IMR-90 (cell line): ENCODE data around the gene ST3GAL5. TPM values are rescaled to one million over a fixed set of nuclear protein-coding genes. Genes with fewer than 3 reads are reported as not detected.
A peak's percentile ranks its signal among the peaks of the same experiment; 100 is the strongest.

Experiments
- ATAC-seq: fragments of 200-7000 bp; cut with Tn5 transposase; 2 replicates; pipeline ENCODE4 v1.9.1; 2020; ENCODE audit warnings: low read depth, mild to moderate bottlenecking, moderate library complexity
- BruUV-seq: library from RNA; stranded (reverse); fragments of 400-500 nt; replicated peaks from 2 replicates; lab custom pipeline; 2021; lab: Mats Ljungman, UMichigan
- CTCF ChIA-PET: fragments of 300-600 bp; formaldehyde crosslinking; extraction: SDS; loops from one replicate; lab custom pipeline; 2021; ENCODE audit warnings: antibody characterized with exemption; lab: Yijun Ruan, JAX
- POLR2A ChIA-PET: fragments of 300-600 bp; sonication (Branson Sonifier 250); formaldehyde crosslinking; loops from one replicate; lab custom pipeline; 2022; ENCODE audit warnings: antibody characterized with exemption; ENCODE audit not compliant: unreplicated experiment; lab: Charles Lee
- DNase-seq: peaks from one replicate; pipeline ENCODE4 v3.0.0; 2013
- H2AFZ ChIP-seq: replicated peaks from 2 replicates; pipeline ENCODE3; 2013; ENCODE audit warnings: low read length, mild to moderate bottlenecking; ENCODE audit not compliant: poor library complexity
- H2AK5ac ChIP-seq: 2 replicates; pipeline ENCODE4 v1.6.1; 2013; ENCODE audit warnings: low read depth, low read length, inconsistent platforms
- H2AK9ac ChIP-seq: replicated peaks from 2 replicates; pipeline ENCODE3; 2013; ENCODE audit warnings: mild to moderate bottlenecking, low read depth, low read length, moderate library complexity; ENCODE audit not compliant: poor library complexity
- H2BK120ac ChIP-seq: 2 replicates; pipeline ENCODE4 v1.6.1; 2013; ENCODE audit warnings: low read depth, low read length, inconsistent platforms
- H2BK15ac ChIP-seq: 3 replicates; pipeline ENCODE4 v1.6.1; 2013; ENCODE audit warnings: low read depth, low read length, inconsistent platforms
- H2BK20ac ChIP-seq: 2 replicates; pipeline ENCODE4 v1.6.1; 2013; ENCODE audit warnings: low read depth, mild to moderate bottlenecking, inconsistent platforms, low read length, moderate library complexity
- H2BK5ac ChIP-seq: 2 replicates; pipeline ENCODE4 v1.6.1; 2013; ENCODE audit warnings: mild to moderate bottlenecking, low read depth, low read length, inconsistent platforms; ENCODE audit not compliant: poor library complexity, severe bottlenecking
- H3K14ac ChIP-seq: replicated peaks from 2 replicates; pipeline ENCODE4 v1.6.1; 2013; ENCODE audit warnings: low read depth, low read length, inconsistent platforms
- H3K18ac ChIP-seq: 2 replicates; pipeline ENCODE4 v1.6.1; 2013; ENCODE audit warnings: low read depth, low read length, control low read depth
- H3K23ac ChIP-seq: 2 replicates; pipeline ENCODE4 v1.6.1; 2013; ENCODE audit warnings: low read depth, low read length, inconsistent platforms
- H3K27ac ChIP-seq: 2 replicates; pipeline ENCODE4 v1.5.1; 2013; ENCODE audit warnings: mild to moderate bottlenecking, control low read depth, low read length; ENCODE audit not compliant: insufficient read depth
- H3K27me3 ChIP-seq: 2 replicates; pipeline ENCODE4 v1.6.1; 2013; ENCODE audit warnings: low read length; ENCODE audit not compliant: control insufficient read depth, insufficient read depth
- H3K36me3 ChIP-seq: 2 replicates; pipeline ENCODE4 v1.6.1; 2013; ENCODE audit warnings: low read length, mixed read lengths; ENCODE audit not compliant: control insufficient read depth, insufficient read depth
- H3K4ac ChIP-seq: 2 replicates; pipeline ENCODE4 v1.6.1; 2013; ENCODE audit warnings: low read depth, low read length, inconsistent platforms
- H3K4me1 ChIP-seq: 2 replicates; pipeline ENCODE4 v1.6.1; 2013; ENCODE audit warnings: low read length, mixed read lengths; ENCODE audit not compliant: control insufficient read depth, insufficient read depth
- H3K4me2 ChIP-seq: 2 replicates; pipeline ENCODE4 v1.6.1; 2013; ENCODE audit warnings: low read depth, mild to moderate bottlenecking, control low read depth, low read length, moderate library complexity
- H3K4me3 ChIP-seq: 2 replicates; pipeline ENCODE4 v1.5.1; 2013; ENCODE audit warnings: low read depth, mild to moderate bottlenecking, control low read depth, low read length, moderate library complexity; ENCODE audit not compliant: insufficient read depth
- H3K56ac ChIP-seq: 2 replicates; pipeline ENCODE4 v1.6.1; 2013; ENCODE audit warnings: low read length, inconsistent platforms; ENCODE audit not compliant: insufficient read depth; ENCODE audit errors: extremely low read depth
- H3K79me1 ChIP-seq, 2 experiments: 2 replicates each; pipeline ENCODE4 v1.6.1; 2013; ENCODE audit warnings: low read length in 2 of 2, inconsistent platforms in 1 of 2, low read depth in 1 of 2
- H3K9ac ChIP-seq: 2 replicates; pipeline ENCODE4 v1.6.1; 2013; ENCODE audit warnings: low read depth, low read length, control low read depth
- H3K9me1 ChIP-seq: 2 replicates; pipeline ENCODE4 v1.6.1; 2013; ENCODE audit warnings: low read length, inconsistent platforms; ENCODE audit not compliant: insufficient read depth
- H3K9me3 ChIP-seq: 2 replicates; pipeline ENCODE4 v1.6.1; 2013; ENCODE audit warnings: low read length; ENCODE audit not compliant: control insufficient read depth, insufficient read depth
- H4K20me1 ChIP-seq: 2 replicates; pipeline ENCODE4 v1.6.1; 2013; ENCODE audit warnings: low read length, inconsistent platforms; ENCODE audit not compliant: insufficient read depth
- H4K5ac ChIP-seq: 2 replicates; pipeline ENCODE4 v1.6.1; 2013; ENCODE audit warnings: mild to moderate bottlenecking, low read depth, low read length, control low read depth
- H4K8ac ChIP-seq, 2 experiments: 2 replicates each; pipeline ENCODE4 v1.6.1; 2013; ENCODE audit warnings: low read depth in 2 of 2, low read length in 2 of 2, control low read depth in 1 of 2, inconsistent platforms in 1 of 2
- H4K91ac ChIP-seq: 2 replicates; pipeline ENCODE4 v1.6.1; 2013; ENCODE audit warnings: low read depth, low read length, inconsistent platforms; ENCODE audit not compliant: insufficient read depth
- FOS ChIP-seq: fragments of 150-350 bp; IDR thresholded peaks from 2 replicates; pipeline ENCODE4 v1.6.1; 2016; ENCODE audit warnings: low read depth, low read length
- MXI1 ChIP-seq: IDR thresholded peaks from 2 replicates; pipeline ENCODE4 v1.6.1; 2012; ENCODE audit warnings: low read depth, mild to moderate bottlenecking, low read length, moderate library complexity, borderline replicate concordance
- NFE2L2 ChIP-seq: fragments of 150-350 bp; IDR thresholded peaks from 2 replicates; pipeline ENCODE4 v1.6.1; 2016; ENCODE audit warnings: low read depth, mild to moderate bottlenecking, low read length
- RAD21 ChIP-seq: IDR thresholded peaks from 2 replicates; pipeline ENCODE4 v1.6.1; 2012; ENCODE audit warnings: low read length, improper control_type of control experiment
- RFX5 ChIP-seq: IDR thresholded peaks from 2 replicates; pipeline ENCODE4 v1.8.0; 2012; ENCODE audit warnings: low read depth, mild to moderate bottlenecking, low read length, moderate library complexity
- WGBS, 2 experiments: methylation state at CpG; one replicate each; pipeline versions ENCODE4 v1.1.5 to v1.1.7; 2013; ENCODE audit warnings: missing lambda C conversion rate in 2 of 2; ENCODE audit not compliant: insufficient read length in 1 of 2; ENCODE audit errors: extremely low coverage in 2 of 2; 5-methylcytosine and 5-hydroxymethylcytosine counted together
- dilution Hi-C: fragments of 300-500 bp; cut with HindIII; formaldehyde crosslinking; loops from one replicate; pipeline ENCODE4 v1.14.3; 2018; ENCODE audit warnings: low sequenced_read_pairs; ENCODE audit not compliant: unreplicated experiment
- in situ Hi-C: fragments of 300-500 bp; cut with MboI; formaldehyde crosslinking; loops from 3 replicates; pipeline ENCODE4 v1.14.3; 2019; ENCODE audit warnings: low sequenced_read_pairs, inconsistent platforms, mixed read lengths
- intact Hi-C: fragments of 100-400 bp; cut with micrococcal nuclease; formaldehyde crosslinking; loops from 2 replicates; pipeline ENCODE4 v1.10.0; 2022
- polyA plus RNA-seq, 3 experiments: library from polyadenylated mRNA; depleted of rRNA; stranded (reverse); fragments of >200 nt; gene quantifications; 2 replicates each; pipeline ENCODE4 v1.2.3, GENCODE V29; 2012; ENCODE audit warnings: low replicate concordance in 1 of 3
- total RNA-seq: library from RNA; depleted of rRNA; stranded (reverse); fragments of >200 nt; gene quantifications from 2 replicates; pipeline ENCODE4 v1.2.3, GENCODE V29; 2012
- TF ChIP-seq, protein P1 (sequence below): conservative IDR thresholded peaks from 2 replicates; pipeline ENCODE4 v1.5.1; 2012; ENCODE audit warnings: mild to moderate bottlenecking, low read depth, low read length, improper control_type of control experiment

The ST3GAL5 gene
- total and polyA plus RNA-seq, 2 of the 4 experiments (the other 2 are of a cell fraction), result 16.8 to 21.0 TPM

DNA sequence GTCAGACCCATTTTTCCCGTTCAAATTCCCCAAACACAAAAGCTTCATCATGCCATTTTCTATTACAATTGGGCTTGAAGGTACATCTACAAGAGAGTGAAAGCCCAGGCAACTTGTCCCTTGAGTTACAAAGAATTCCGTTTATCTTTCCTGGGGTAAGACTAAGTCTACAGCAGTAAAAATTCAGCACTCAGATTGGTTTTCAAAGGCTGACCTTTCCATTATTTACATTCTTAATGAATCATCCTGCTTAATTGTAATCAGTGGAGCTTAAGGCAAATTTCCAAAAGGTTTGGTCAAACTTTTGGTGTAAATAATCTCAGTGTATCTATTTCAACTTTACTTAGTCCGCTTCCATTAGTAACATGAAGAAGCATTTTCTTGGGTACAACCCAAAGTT, 33.4 kb upstream of the ST3GAL5 start:
- dilution Hi-C loops (no loop called here), in situ Hi-C loops (no loop called here), intact Hi-C loops (loop anchor here (5.0 to 10.0 kb wide), 2 partner anchors 57 to 115 kb away; no protein-coding TSS in a partner anchor)
- H3K9ac ChIP-seq, result peak overlapping the region; percentile 69
- no peak overlapping the region for H2AK9ac ChIP-seq
- peak overlapping the region; percentile 41; the same call in 1 of the 2 replicates for H3K56ac ChIP-seq
- H2BK20ac ChIP-seq, result peak overlapping the region; percentile 49
- peak overlapping the region; percentile 64 for H3K4ac ChIP-seq
- peak overlapping the region; percentile 92 for H3K18ac ChIP-seq
- H3K27ac ChIP-seq, result peak overlapping the region; percentile 94
- peak overlapping the region; percentile 32; the same call in 1 of the 2 replicates for H3K23ac ChIP-seq
- no peaks in the 10 kb centered on the region for H3K36me3 ChIP-seq
- peak; percentile 91 for ATAC-seq
- H2BK15ac ChIP-seq, result peak overlapping the region; percentile 48; the same call in 1 of the 3 replicates
- no peak overlapping the region for H2AFZ ChIP-seq
- peak overlapping the region; percentile 53 for H2BK5ac ChIP-seq
- ChIA-PET CTCF (interaction anchor here (0.8 to 1.4 kb wide), 3 partner anchors 33 to 157 kb away, joined by 3 to 5 read pairs (median 5); partner anchors contain the start of gene ST3GAL5), POLR2A (no interaction called here)
- 0 out of 2 replicates have a peak overlapping the region, but pooled peaks have one; percentile 14 for H2AK5ac ChIP-seq
- TF ChIP-seq RAD21 (no peak), RFX5 (no peak), NFE2L2 (no peak), FOS (peak; percentile 57; the same call in 1 of the 2 replicates), MXI1 (no peak)
- TF ChIP-seq, protein P1, sequence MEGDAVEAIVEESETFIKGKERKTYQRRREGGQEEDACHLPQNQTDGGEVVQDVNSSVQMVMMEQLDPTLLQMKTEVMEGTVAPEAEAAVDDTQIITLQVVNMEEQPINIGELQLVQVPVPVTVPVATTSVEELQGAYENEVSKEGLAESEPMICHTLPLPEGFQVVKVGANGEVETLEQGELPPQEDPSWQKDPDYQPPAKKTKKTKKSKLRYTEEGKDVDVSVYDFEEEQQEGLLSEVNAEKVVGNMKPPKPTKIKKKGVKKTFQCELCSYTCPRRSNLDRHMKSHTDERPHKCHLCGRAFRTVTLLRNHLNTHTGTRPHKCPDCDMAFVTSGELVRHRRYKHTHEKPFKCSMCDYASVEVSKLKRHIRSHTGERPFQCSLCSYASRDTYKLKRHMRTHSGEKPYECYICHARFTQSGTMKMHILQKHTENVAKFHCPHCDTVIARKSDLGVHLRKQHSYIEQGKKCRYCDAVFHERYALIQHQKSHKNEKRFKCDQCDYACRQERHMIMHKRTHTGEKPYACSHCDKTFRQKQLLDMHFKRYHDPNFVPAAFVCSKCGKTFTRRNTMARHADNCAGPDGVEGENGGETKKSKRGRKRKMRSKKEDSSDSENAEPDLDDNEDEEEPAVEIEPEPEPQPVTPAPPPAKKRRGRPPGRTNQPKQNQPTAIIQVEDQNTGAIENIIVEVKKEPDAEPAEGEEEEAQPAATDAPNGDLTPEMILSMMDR, result no peak
- no peaks in the 10 kb centered on the region for H3K9me3 ChIP-seq
- peaks cover 21% of the 10 kb centered on the region for H3K4me1 ChIP-seq
- no peak overlapping the region for H3K4me3 ChIP-seq
- peak overlapping the region; percentile 68; the same call in 1 of the 2 replicates for H4K5ac ChIP-seq
- peak overlapping the region; percentile 76 for H3K4me2 ChIP-seq
- peak; percentile 80 for DNase-seq
- peak overlapping the region; percentile 77 for H4K91ac ChIP-seq
- BruUV-seq, result no TSS peak
- H3K79me1 ChIP-seq, result no peaks in the 10 kb centered on the region
- peak overlapping the region; percentile 61 for H2BK120ac ChIP-seq
- peak overlapping the region; percentile 43 to 46; a peak in 2 of 4 replicates for H4K8ac ChIP-seq
- H3K9me1 ChIP-seq, result peaks cover 6% of the 10 kb centered on the region; the same call in 1 of the 2 replicates
- H3K27me3 ChIP-seq, result no peaks in the 10 kb centered on the region
- no peaks in the 10 kb centered on the region for H4K20me1 ChIP-seq
- WGBS, 2 experiments, result no CpG with 5 or more reads among the region's 3 CpGs
- peak overlapping the region; percentile 24; the same call in 1 of the 2 replicates for H3K14ac ChIP-seq
